OCI-LY1 (cell line): ENCODE measurements around the gene C4orf17.

ENCODE experiments used
- EZH2 ChIP-seq: fragments of 200-600 bp; sonication (generic), shearing (Covaris generic); IDR thresholded peaks from 2 replicates; pipeline ENCODE4 v1.8.0; 2017; ENCODE audit warnings: borderline replicate concordance, mixed run types, mild to moderate bottlenecking, antibody characterized with exemption, low read length, moderate library complexity, mixed read lengths
- TF ChIP-seq, protein P1 (sequence below): fragments of 200-600 bp; sonication (generic), shearing (Covaris generic); IDR thresholded peaks from 2 replicates; pipeline ENCODE4 v1.5.1; 2017; ENCODE audit warnings: mild to moderate bottlenecking, antibody characterized with exemption, low read length, moderate library complexity, mixed read lengths

DNA sequence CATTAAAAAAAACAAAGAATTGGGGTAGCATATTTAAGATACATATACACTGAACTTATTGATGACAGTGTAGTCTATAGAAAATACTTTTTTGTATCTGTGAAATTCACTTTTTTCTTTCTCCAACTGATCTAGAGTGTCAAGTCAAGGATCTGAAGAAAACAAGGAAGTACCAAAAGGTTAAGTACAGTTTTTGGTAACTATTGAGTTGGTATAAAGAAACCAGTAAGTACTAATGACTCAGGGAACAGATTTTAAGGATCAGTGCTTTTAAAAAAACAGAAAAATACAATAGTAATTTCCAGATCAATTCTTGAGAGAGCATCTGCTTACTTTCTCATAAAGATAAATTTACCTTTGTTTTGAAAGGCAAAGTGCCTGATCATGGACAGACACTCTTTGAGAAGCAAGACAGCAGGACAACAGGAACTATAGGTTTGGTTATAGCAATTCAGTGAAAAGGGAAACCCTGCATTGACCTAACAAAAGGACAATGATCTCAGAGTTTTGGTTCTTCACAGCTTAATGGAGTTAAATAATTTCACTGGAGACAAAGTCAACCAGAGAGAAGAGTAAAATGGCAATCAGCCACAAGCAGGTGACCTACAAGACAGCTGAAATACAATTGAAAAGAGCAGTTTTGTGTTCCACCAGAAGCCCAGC, 29.6 kb downstream of the C4orf17 start:
- TF ChIP-seq, protein P1, sequence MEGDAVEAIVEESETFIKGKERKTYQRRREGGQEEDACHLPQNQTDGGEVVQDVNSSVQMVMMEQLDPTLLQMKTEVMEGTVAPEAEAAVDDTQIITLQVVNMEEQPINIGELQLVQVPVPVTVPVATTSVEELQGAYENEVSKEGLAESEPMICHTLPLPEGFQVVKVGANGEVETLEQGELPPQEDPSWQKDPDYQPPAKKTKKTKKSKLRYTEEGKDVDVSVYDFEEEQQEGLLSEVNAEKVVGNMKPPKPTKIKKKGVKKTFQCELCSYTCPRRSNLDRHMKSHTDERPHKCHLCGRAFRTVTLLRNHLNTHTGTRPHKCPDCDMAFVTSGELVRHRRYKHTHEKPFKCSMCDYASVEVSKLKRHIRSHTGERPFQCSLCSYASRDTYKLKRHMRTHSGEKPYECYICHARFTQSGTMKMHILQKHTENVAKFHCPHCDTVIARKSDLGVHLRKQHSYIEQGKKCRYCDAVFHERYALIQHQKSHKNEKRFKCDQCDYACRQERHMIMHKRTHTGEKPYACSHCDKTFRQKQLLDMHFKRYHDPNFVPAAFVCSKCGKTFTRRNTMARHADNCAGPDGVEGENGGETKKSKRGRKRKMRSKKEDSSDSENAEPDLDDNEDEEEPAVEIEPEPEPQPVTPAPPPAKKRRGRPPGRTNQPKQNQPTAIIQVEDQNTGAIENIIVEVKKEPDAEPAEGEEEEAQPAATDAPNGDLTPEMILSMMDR = no peak
- no peak for TF ChIP-seq EZH2
